A673 (cell line): ENCODE results near the gene MAPKAPK2.

Experiments
- EZH2 ChIP-seq: fragments of 200-600 bp; sonication (generic); IDR thresholded peaks from 2 replicates; pipeline ENCODE4 v1.6.1; 2017; ENCODE audit warnings: borderline replicate concordance, low read depth, mild to moderate bottlenecking, mixed read lengths, antibody characterized with exemption, low read length; ENCODE audit not compliant: poor library complexity, severe bottlenecking
- TF ChIP-seq, protein P1 (sequence below): fragments of 300-800, 200-600 bp; sonication (generic); conservative IDR thresholded peaks from 2 replicates; pipeline ENCODE4 v1.5.1; 2017; ENCODE audit warnings: low read depth, mild to moderate bottlenecking, antibody characterized with exemption, low read length, moderate library complexity, mixed read lengths

DNA sequence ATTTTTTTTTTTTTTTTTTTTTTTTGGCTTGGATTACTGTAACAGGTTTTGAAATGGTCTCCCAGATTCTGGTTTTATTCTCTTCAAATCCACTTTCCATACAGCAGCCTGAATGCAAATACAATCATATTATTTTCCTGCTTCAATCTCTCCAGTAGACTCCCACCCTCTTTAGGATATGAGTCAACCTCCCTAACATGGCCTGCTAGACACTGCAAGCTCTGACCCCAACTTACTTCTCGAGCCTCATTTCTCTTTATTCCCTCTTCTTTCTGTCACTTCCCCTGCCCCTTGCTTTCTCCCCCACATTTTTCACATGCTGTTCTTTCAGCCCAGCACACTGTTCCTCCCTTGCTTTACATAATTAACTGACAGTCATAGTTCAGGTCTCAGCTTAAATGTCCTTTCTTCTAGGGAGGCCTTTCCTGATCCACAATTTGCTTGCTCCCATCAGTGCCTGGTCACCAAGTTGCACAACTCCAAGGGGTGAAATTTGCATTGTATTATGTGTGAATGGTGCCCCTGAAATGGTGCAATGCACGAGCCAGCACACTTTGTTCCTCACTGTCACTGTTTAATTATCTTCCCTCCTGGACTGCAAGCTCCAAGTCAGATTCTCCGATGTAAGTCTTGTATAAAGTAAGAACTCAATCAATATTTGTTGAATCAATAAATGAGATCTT lies 63.8 kb downstream of the MAPKAPK2 start:
- no peak for TF ChIP-seq EZH2
- TF ChIP-seq, protein P1, sequence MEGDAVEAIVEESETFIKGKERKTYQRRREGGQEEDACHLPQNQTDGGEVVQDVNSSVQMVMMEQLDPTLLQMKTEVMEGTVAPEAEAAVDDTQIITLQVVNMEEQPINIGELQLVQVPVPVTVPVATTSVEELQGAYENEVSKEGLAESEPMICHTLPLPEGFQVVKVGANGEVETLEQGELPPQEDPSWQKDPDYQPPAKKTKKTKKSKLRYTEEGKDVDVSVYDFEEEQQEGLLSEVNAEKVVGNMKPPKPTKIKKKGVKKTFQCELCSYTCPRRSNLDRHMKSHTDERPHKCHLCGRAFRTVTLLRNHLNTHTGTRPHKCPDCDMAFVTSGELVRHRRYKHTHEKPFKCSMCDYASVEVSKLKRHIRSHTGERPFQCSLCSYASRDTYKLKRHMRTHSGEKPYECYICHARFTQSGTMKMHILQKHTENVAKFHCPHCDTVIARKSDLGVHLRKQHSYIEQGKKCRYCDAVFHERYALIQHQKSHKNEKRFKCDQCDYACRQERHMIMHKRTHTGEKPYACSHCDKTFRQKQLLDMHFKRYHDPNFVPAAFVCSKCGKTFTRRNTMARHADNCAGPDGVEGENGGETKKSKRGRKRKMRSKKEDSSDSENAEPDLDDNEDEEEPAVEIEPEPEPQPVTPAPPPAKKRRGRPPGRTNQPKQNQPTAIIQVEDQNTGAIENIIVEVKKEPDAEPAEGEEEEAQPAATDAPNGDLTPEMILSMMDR = no peak
